GM12864 (cell line): ENCODE results near the gene DCP1A.
A peak's percentile ranks its signal among the peaks of the same experiment; 100 is the strongest.

Experiments used
- DNase-seq: peaks from one replicate; pipeline ENCODE4 v3.0.0-alpha.2; 2011; ENCODE audit warnings: low read depth
- H3K4me3 ChIP-seq: 2 replicates; pipeline ENCODE4 v1.5.1; 2011; ENCODE audit warnings: mild to moderate bottlenecking, low read depth, low read length, control low read depth
- CTCF ChIP-seq: IDR thresholded peaks from 2 replicates; pipeline ENCODE4 v1.5.1; 2011; ENCODE audit warnings: low read depth, mild to moderate bottlenecking, moderate library complexity, low read length, control low read depth, inconsistent platforms; ENCODE audit errors: missing control alignments

Gene DCP1A

DNA sequence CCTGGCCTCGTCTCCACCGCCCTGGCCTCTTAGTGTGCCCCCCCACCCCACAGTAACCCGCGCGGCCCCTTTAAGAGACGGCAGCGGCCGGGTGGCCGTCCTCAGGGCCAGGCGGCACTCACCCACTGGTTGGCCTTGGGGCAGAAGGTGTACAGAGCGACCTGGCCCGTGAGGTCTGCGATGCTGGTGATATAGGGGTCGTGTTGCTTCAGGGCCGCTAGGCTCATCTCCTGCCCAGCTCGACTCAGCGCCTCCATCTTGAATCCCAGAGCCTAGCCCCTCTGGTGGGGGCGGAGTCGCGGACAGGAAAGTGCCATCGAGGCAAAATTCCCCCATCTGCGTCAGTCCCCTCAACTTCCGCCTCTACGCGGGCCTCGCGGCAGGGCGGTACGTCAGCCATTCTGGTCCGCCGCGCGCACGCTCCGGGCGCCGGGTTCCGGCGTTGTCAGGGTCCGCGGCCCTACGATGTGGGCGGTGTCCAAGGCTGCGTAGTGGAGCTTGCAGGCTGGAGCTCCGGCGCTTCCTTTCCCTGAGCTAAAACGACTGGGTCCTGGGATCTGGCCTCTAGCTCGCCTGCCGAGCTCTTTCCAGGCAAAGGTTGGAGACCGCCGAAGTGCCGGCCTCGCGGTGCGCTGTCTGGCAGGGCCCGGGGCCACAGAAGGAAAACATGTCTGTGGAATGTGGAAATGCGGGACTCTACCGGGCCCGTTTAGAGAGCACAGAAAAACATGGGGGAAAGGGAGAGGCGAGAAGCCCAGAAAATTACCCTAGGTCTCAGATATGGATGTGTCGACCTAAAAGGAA, at the start of gene DCP1A:
TSS of gene DCP1A (minus strand) at position 283 of the 804 bp plus-strand sequence. CDS start at position 257, 26 bp downstream.
- H3K4me3 ChIP-seq = peak within 1 kb of the TSS; percentile 61
- no peak for TF ChIP-seq CTCF
- DNase-seq = peak; percentile 91

GRCh38 chr3:53384465-53385423, 37.4 kb upstream of the DCP1A start:
- no peak overlapping the region for H3K4me3 ChIP-seq
- no peak for TF ChIP-seq CTCF
- DNase-seq = no peak

DNA sequence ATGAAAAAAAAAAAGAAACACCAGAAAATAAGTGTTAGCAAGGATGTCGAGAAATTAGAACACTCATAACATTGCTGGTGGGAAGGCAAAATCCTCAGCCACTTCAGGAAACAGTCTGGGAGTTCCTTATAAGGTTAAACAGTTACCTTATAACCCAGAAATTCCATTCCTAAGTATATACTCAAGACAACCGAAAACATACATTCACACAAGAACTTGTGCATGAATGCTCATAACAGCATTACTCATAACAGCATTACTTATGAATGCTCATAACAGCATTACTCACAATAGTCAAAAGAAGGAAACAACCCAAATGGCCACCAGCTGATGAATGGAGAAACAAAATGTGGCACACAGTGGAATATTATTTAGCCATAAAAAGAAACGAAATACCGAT, 34.8 kb upstream of the DCP1A start:
- DNase-seq = no peak
- no peak overlapping the region for H3K4me3 ChIP-seq
- TF ChIP-seq CTCF = no peak

DNA sequence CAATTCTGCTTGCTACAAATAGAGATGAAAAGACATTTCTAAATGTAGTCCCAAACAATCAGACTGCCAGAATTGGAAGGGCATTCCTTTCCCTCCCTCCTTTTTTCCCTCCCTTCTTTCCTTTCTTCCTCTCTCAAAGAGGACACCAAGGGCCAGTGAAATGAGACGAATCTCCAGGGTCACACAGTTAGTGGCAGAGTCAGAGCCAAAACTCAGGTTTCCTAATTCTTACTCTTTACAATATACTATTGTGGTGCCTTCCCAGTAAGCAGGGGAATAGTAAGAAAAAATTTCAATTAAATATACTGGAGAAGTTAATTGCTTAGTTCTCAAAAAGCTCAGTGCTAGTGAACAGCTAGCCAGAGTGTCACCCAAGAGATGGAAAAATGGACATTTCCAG, 33.0 kb upstream of the DCP1A start:
- no peak for DNase-seq
- H3K4me3 ChIP-seq = no peak overlapping the region

DNA sequence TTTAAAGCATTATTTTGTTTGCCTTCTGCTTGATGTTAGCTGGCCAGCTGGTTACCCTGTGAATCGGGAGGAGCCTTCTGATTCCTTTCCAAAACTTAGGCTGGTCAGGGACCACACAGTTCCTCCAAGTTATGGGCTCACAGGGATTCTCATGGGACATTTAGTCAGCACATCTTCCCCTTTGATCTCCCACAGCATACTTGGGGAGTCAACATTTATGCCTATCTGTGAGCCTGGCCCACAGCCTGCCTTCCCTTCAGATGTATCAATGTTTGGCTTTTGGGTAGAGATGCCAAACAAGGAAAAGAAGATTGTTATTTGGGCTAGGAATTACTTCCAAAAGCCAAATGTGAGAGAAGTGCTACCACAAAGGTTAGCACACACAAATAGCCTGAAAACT, 32.6 kb upstream of the DCP1A start:
- H3K4me3 ChIP-seq = no peak overlapping the region
- DNase-seq = no peak
- no peak for TF ChIP-seq CTCF

More for the DNA sequence above, 33.0 kb upstream of the DCP1A start:
- no peak for TF ChIP-seq CTCF

DNA sequence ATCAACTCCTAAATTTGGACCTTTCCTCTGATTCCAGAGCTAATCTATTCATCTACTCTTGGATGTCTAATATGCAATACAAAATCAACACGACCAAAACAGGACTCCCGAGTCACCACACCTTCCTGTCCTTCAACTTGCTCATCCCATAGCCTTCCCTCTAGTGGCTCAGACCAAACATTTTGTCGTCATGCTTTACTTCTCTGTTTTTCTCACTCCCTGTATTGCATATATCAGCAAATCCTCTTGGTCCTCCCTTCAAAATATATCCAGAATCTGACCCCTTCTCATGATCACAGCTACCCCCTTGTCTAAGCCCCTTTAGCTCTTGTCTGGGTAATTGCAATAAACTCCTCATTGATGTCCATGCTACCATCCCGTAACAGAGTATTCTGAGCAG, 30.5 kb upstream of the DCP1A start:
- H3K4me3 ChIP-seq = no peak overlapping the region
- no peak for DNase-seq
- TF ChIP-seq CTCF = no peak
